Gastroesophageal sphincter (tissue), 3 donors: Measurements from ENCODE around the gene PRPF6.

Experiments
- CTCF ChIP-seq, 4 experiments: fragments of 200-600 bp in 2 of 4; fragments of 450-650 bp in 2 of 4; sonication (generic) in 1 of 4; IDR thresholded peaks; one replicate each; pipeline ENCODE4 v1.5.1; 2017 to 2019; ENCODE audit warnings: antibody characterized with exemption in 4 of 4, mild to moderate bottlenecking in 2 of 4, moderate library complexity in 2 of 4
- EP300 ChIP-seq: sonication (generic); formaldehyde crosslinking; IDR thresholded peaks from one replicate; pipeline ENCODE4 v1.6.1; 2017; ENCODE audit warnings: antibody characterized with exemption, mild to moderate bottlenecking
- POLR2A ChIP-seq, 2 donors: fragments of 450-650 bp; IDR thresholded peaks; one replicate each; pipeline ENCODE4 v1.6.1; 2017; ENCODE audit warnings: antibody characterized with exemption in 2 of 2, mild to moderate bottlenecking in 2 of 2, moderate library complexity in 1 of 2
- POLR2AphosphoS5 ChIP-seq: sonication (generic); formaldehyde crosslinking; IDR thresholded peaks from one replicate; pipeline ENCODE4 v1.6.1; 2017; ENCODE audit warnings: antibody characterized with exemption

- TF ChIP-seq CTCF (IDR thresholded peaks at IDR 0.05): no peak
- no peak for TF ChIP-seq EP300
- no peak for TF ChIP-seq POLR2A (IDR thresholded peaks at IDR 0.05)
- no peak for TF ChIP-seq POLR2AphosphoS5
These were observed 40.4 kb downstream of the PRPF6 start for GRCh38 chr20:64021124-64021975.
